ENCODE results near the gene VAT1. TPM values are rescaled to one million over a fixed set of nuclear protein-coding genes. Genes with fewer than 3 reads are reported as not detected.
"Not testable (repeated sequence)": the region's sequence is repeated elsewhere in the genome, so short reads cannot be mapped to it uniquely, and the experiment has no call there.

The VAT1 gene
- total and polyA plus RNA-seq, 4 experiments from 2014 or later, result 52.6 to 67.5 (median 63.8) TPM

DNA sequence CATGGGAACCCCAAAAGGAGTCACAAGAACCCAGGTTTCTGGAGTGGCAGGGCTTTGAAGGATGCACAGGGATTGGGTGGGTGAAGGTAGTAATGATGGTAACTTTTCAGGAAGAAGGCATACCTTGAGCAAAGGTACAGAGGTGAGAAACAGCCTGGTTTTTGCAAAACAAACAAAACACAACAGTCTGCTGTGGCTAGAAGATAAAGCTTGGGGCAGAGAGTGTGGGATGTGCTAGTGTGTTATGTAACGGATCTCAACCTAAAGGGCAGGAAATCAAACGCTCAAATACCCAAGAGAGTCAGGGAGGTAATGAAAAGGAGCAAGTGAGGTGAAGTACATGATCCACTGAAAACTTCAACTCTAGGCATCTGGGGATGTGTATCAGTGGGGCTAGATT, 46.9 kb downstream of the VAT1 start:
- no peak overlapping the region for H3K4me3 ChIP-seq (ENCODE audit: low read length in 2 of 2)
- no peaks in the 10 kb centered on the region for H3K36me3 ChIP-seq (ENCODE audit: insufficient read depth, low read length)
- Mint-ChIP-seq H3K4me1 (peaks cover 0 to 14% (median 8%) of the 10 kb centered on the region in 4 donors), H3K27me3 (no peaks in the 10 kb centered on the region), H3K9me3 (peaks cover 0 to 4% (median 0%) of the 10 kb centered on the region in 8 donors), H3K36me3 (peaks cover 0 to 2% of the 10 kb centered on the region in 2 donors), H3K4me3 (no peak overlapping the region), H3K27ac (peak overlapping the region in 1 of 7 donors; percentile 65)
- ChIA-PET CTCF (ENCODE audit: partially characterized antibody) (no interaction called here), POLR2A (ENCODE audit: partially characterized antibody) (interaction anchor here (0.5 kb wide), 1 partner anchor 11 kb away, joined by 3 read pairs; no protein-coding TSS in a partner anchor)
- H3K4me1 ChIP-seq (ENCODE audit: insufficient read depth, low read length), result peaks cover 7% of the 10 kb centered on the region
- no peak for DNase-seq
- H3K27me3 ChIP-seq (ENCODE audit: insufficient read depth, low read length), result no peaks in the 10 kb centered on the region
- H3K9me3 ChIP-seq (ENCODE audit: control insufficient read depth in 1 of 2, low read length in 2 of 2), result no peaks in the 10 kb centered on the region
- intact Hi-C loops (cut with micrococcal nuclease), result no loop called here
- H3K27ac ChIP-seq (ENCODE audit: low read depth, low read length), result no peak overlapping the region

GRCh38 chr17:42973323-42973722, 48.9 kb downstream of the VAT1 start:
- CTCF ChIA-PET (ENCODE audit: partially characterized antibody); H3K36me3 Mint-ChIP-seq; H3K27ac ChIP-seq (ENCODE audit: low read depth, low read length); H3K4me3 Mint-ChIP-seq; H3K9me3 ChIP-seq (ENCODE audit: control insufficient read depth in 1 of 2, low read length in 2 of 2); H3K27me3 ChIP-seq (ENCODE audit: insufficient read depth, low read length); H3K4me1 ChIP-seq (ENCODE audit: insufficient read depth, low read length); DNase-seq; H3K27ac Mint-ChIP-seq; H3K9me3 Mint-ChIP-seq; POLR2A ChIA-PET (ENCODE audit: partially characterized antibody); intact Hi-C loops (cut with micrococcal nuclease); H3K36me3 ChIP-seq (ENCODE audit: insufficient read depth, low read length); H3K4me3 ChIP-seq (ENCODE audit: low read length in 2 of 2); H3K4me1 Mint-ChIP-seq; H3K27me3 Mint-ChIP-seq: not testable (repeated sequence)

DNA sequence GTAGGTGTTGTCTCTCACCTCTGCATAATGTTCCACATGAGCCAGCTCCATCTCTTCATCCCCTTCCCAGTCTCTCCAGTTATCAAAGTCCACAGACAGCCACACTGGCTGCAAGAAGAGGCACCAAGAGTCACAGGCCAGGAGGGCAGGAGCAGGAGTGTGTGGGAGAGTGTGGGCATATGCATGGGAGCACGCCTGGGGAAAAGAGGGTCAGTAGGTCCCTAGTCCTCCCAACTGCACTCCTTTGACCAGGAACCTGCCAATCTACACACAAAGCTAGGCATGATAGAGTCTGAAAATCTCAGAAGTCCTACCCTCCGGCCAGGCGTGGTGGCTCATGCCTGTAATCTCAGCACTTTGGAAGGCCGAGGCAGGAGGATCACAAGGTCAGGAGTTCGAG, 50.6 kb downstream of the VAT1 start:
- Mint-ChIP-seq H3K36me3 (no peaks in the 10 kb centered on the region), H3K9me3 (peaks cover 0 to 2% (median 0%) of the 10 kb centered on the region in 8 donors), H3K4me3 (no peak overlapping the region), H3K27ac (peak overlapping the region in 1 of 7 donors; percentile 13), H3K27me3 (no peaks in the 10 kb centered on the region), H3K4me1 (no peaks in the 10 kb centered on the region)
- Histone ChIP-seq H3K4me1 (ENCODE audit: insufficient read depth, low read length) (no peaks in the 10 kb centered on the region), H3K27me3 (ENCODE audit: insufficient read depth, low read length) (no peaks in the 10 kb centered on the region), H3K27ac (ENCODE audit: low read depth, low read length) (no peak overlapping the region), H3K36me3 (ENCODE audit: insufficient read depth, low read length) (no peaks in the 10 kb centered on the region), H3K9me3 (ENCODE audit: control insufficient read depth in 1 of 2, low read length in 2 of 2) (no peaks in the 10 kb centered on the region), H3K4me3 (ENCODE audit: low read length in 2 of 2) (no peak overlapping the region)
- CTCF ChIA-PET (ENCODE audit: partially characterized antibody), result no interaction called here
- no peak for DNase-seq
- POLR2A ChIA-PET (ENCODE audit: partially characterized antibody), result no interaction called here
- intact Hi-C loops (cut with micrococcal nuclease), result no loop called here

GRCh38 chr17:42969001-42969581, 53.1 kb downstream of the VAT1 start:
- Histone ChIP-seq H3K36me3 (ENCODE audit: insufficient read depth, low read length) (no peaks in the 10 kb centered on the region), H3K27ac (ENCODE audit: low read depth, low read length) (no peak overlapping the region), H3K4me1 (ENCODE audit: insufficient read depth, low read length) (no peaks in the 10 kb centered on the region), H3K27me3 (ENCODE audit: insufficient read depth, low read length) (no peaks in the 10 kb centered on the region), H3K4me3 (ENCODE audit: low read length in 2 of 2) (no peak overlapping the region), H3K9me3 (ENCODE audit: control insufficient read depth in 1 of 2, low read length in 2 of 2) (no peaks in the 10 kb centered on the region)
- intact Hi-C loops (cut with micrococcal nuclease), result no loop called here
- no peak for DNase-seq
- Mint-ChIP-seq H3K36me3 (peaks cover 0 to 5% of the 10 kb centered on the region in 2 donors), H3K27ac (no peak overlapping the region), H3K9me3 (peaks cover 0 to 4% (median 0%) of the 10 kb centered on the region in 8 donors), H3K4me3 (no peak overlapping the region), H3K27me3 (no peaks in the 10 kb centered on the region), H3K4me1 (peaks cover 5 to 6% (median 5%) of the 10 kb centered on the region in 4 donors)
- ChIA-PET CTCF (ENCODE audit: partially characterized antibody) (interaction anchor here (0.9 kb wide), 1 partner anchor 9 kb away, joined by 3 read pairs; no protein-coding TSS in a partner anchor), POLR2A (ENCODE audit: partially characterized antibody) (no interaction called here)

DNA sequence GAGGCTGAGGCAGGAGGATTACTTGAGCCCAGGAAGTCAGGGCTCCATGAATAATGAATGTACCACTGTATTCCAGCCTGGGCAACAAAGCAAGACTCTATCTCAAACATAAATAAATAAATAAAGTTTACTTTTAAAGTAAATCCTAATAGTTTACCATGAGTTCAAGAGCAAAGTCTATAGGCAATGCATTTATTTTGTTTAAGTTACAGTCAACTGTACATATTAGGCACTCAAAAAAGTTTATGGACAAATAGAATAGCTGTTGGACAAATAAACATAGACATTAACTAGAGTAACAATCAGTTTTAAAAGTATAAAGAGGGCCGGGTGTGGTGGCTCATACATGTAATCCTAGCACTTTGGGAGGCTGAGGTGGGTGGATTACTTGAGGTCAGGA, 54.3 kb downstream of the VAT1 start:
- no peak overlapping the region for H3K27ac Mint-ChIP-seq
- CTCF ChIA-PET (ENCODE audit: partially characterized antibody), result interaction anchor here (0.9 kb wide), 1 partner anchor 10 kb away, joined by 3 read pairs; no protein-coding TSS in a partner anchor
- H3K27ac ChIP-seq (ENCODE audit: low read depth, low read length), result no peak overlapping the region
- H3K27me3 Mint-ChIP-seq, result no peaks in the 10 kb centered on the region
- H3K9me3 Mint-ChIP-seq, result peaks cover 0 to 4% (median 0%) of the 10 kb centered on the region in 8 donors
- no peaks in the 10 kb centered on the region for H3K27me3 ChIP-seq (ENCODE audit: insufficient read depth, low read length)
- intact Hi-C loops (cut with micrococcal nuclease), result no loop called here
- H3K4me3 ChIP-seq (ENCODE audit: low read length in 2 of 2), result no peak overlapping the region
- H3K4me3 Mint-ChIP-seq, result no peak overlapping the region
- H3K4me1 ChIP-seq (ENCODE audit: insufficient read depth, low read length), result peaks cover 10% of the 10 kb centered on the region
- POLR2A ChIA-PET (ENCODE audit: partially characterized antibody), result no interaction called here
- H3K36me3 Mint-ChIP-seq, result peaks cover 3 to 11% of the 10 kb centered on the region in 2 donors
- H3K36me3 ChIP-seq (ENCODE audit: insufficient read depth, low read length), result no peaks in the 10 kb centered on the region
- peaks cover 9 to 16% (median 12%) of the 10 kb centered on the region in 4 donors for H3K4me1 Mint-ChIP-seq
- no peaks in the 10 kb centered on the region for H3K9me3 ChIP-seq (ENCODE audit: control insufficient read depth in 1 of 2, low read length in 2 of 2)
- no peak for DNase-seq

Other genes starting within 250 kb of the VAT1 start
- gene VPS25, start 248.9 kb downstream of the VAT1 start, total RNA-seq, result 10 to 100 TPM; 39.3 to 43.6 TPM
- gene VPS25, start 248.9 kb downstream of the VAT1 start, polyA plus RNA-seq, result 10 to 100 TPM; 39.8 to 63.3 TPM
- gene WNK4, start 241.8 kb downstream of the VAT1 start, total RNA-seq, result under 1 TPM; 0.14 to 0.41 TPM
- gene WNK4, start 241.8 kb downstream of the VAT1 start, polyA plus RNA-seq, result not detected
- gene COA3, start 223.7 kb downstream of the VAT1 start, total RNA-seq, result 10 to 100 TPM; 27.7 to 30.1 TPM
- gene COA3, start 223.7 kb downstream of the VAT1 start, polyA plus RNA-seq, result 100 to 1,000 TPM; 110 to 153 TPM
- not detected for gene CNTD1, start 223.5 kb downstream of the VAT1 start, total RNA-seq
- under 1 TPM; 0.22 to 0.43 TPM for gene CNTD1, start 223.5 kb downstream of the VAT1 start, polyA plus RNA-seq
- gene BECN1, start 198.1 kb downstream of the VAT1 start, total RNA-seq, result 100 to 1,000 TPM; 103 to 104 TPM
- 100 to 1,000 TPM; 135 to 190 TPM for gene BECN1, start 198.1 kb downstream of the VAT1 start, polyA plus RNA-seq
- 10 to 100 TPM; 65.1 to 69.9 TPM for gene PSME3, start 189.0 kb downstream of the VAT1 start, total RNA-seq
- 100 to 1,000 TPM; 125 to 171 TPM for gene PSME3, start 189.0 kb downstream of the VAT1 start, polyA plus RNA-seq
- 1 to 10 TPM; 2.7 TPM for gene AOC2, start 177.8 kb downstream of the VAT1 start, total RNA-seq
- gene AOC2, start 177.8 kb downstream of the VAT1 start, polyA plus RNA-seq, result under 1 TPM in 1 of 2 donors, not detected in 1; 0.17 TPM
- 1 to 10 TPM in 1 of 2 experiments, under 1 TPM in 1; 0.58 to 1.2 TPM for gene AOC3, start 171.2 kb downstream of the VAT1 start, total RNA-seq
- gene AOC3, start 171.2 kb downstream of the VAT1 start, polyA plus RNA-seq, result not detected
- gene G6PC1, start 121.6 kb downstream of the VAT1 start, total RNA-seq, result not detected
- not detected for gene G6PC1, start 121.6 kb downstream of the VAT1 start, polyA plus RNA-seq
- 10 to 100 TPM; 53.0 to 55.6 TPM for gene AARSD1, start 57.9 kb downstream of the VAT1 start, total RNA-seq
- 10 to 100 TPM; 37.7 to 42.6 TPM for gene AARSD1, start 57.9 kb downstream of the VAT1 start, polyA plus RNA-seq
- under 1 TPM; 0.20 to 0.30 TPM for gene PTGES3L, start 42.3 kb downstream of the VAT1 start, total RNA-seq
- under 1 TPM in 1 of 2 donors, not detected in 1; 0.52 TPM for gene PTGES3L, start 42.3 kb downstream of the VAT1 start, polyA plus RNA-seq
- gene RUNDC1, start 41.8 kb downstream of the VAT1 start, total RNA-seq, result 10 to 100 TPM; 24.1 to 25.5 TPM
- gene RUNDC1, start 41.8 kb downstream of the VAT1 start, polyA plus RNA-seq, result 10 to 100 TPM; 12.8 to 17.7 TPM
- 1,000 to 10,000 TPM; 1,574 to 1,622 TPM for gene RPL27, start 24.0 kb downstream of the VAT1 start, total RNA-seq
- gene RPL27, start 24.0 kb downstream of the VAT1 start, polyA plus RNA-seq, result 1,000 to 10,000 TPM; 1,528 to 2,293 TPM
- 10 to 100 TPM; 33.1 to 40.3 TPM for gene IFI35, start 15.6 kb downstream of the VAT1 start, total RNA-seq
- 10 to 100 TPM; 55.4 to 66.2 TPM for gene IFI35, start 15.6 kb downstream of the VAT1 start, polyA plus RNA-seq
- under 1 TPM; 0.28 to 0.29 TPM for gene RND2, start 2.8 kb upstream of the VAT1 start, total RNA-seq
- gene RND2, start 2.8 kb upstream of the VAT1 start, polyA plus RNA-seq, result under 1 TPM; 0.13 to 0.26 TPM
- 1 to 10 TPM; 4.8 to 6.0 TPM for gene BRCA1, start 103.0 kb upstream of the VAT1 start, total RNA-seq
- 1 to 10 TPM; 1.1 TPM for gene BRCA1, start 103.0 kb upstream of the VAT1 start, polyA plus RNA-seq
- 10 to 100 TPM; 90.3 to 93.2 TPM for gene NBR1, start 148.8 kb upstream of the VAT1 start, total RNA-seq
- 10 to 100 TPM; 66.1 to 76.3 TPM for gene NBR1, start 148.8 kb upstream of the VAT1 start, polyA plus RNA-seq
- 10 to 100 TPM; 12.5 to 12.8 TPM for gene TMEM106A, start 189.5 kb upstream of the VAT1 start, total RNA-seq
- 1 to 10 TPM; 1.5 to 3.5 TPM for gene TMEM106A, start 189.5 kb upstream of the VAT1 start, polyA plus RNA-seq
- 1 to 10 TPM; 1.3 to 2.1 TPM for gene CCDC200, start 206.2 kb upstream of the VAT1 start, total RNA-seq
- under 1 TPM in 1 of 2 donors, not detected in 1; 0.70 TPM for gene CCDC200, start 206.2 kb upstream of the VAT1 start, polyA plus RNA-seq
- 1,000 to 10,000 TPM; 2,221 to 3,168 TPM for gene RNU2-1, start 211.6 kb upstream of the VAT1 start, total RNA-seq
- not detected for gene RNU2-1, start 211.6 kb upstream of the VAT1 start, polyA plus RNA-seq